Stomach (tissue), 9 donors: ENCODE results near the gene STKLD1. TPM values are rescaled to one million over a fixed set of nuclear protein-coding genes. Genes with fewer than 3 reads are reported as not detected.

Experiments used
- DNase-seq, 2 donors: peaks; one replicate each; pipeline versions ENCODE4 v3.0.0 to v3.0.0-alpha.2; 2013 to 2019
- H3K27ac ChIP-seq, 5 donors: fragments of 200-600 bp in 4 of 5; sonication (generic) in 4 of 5; one replicate each; pipeline ENCODE4 v1.5.1; 2013 to 2019; ENCODE audit warnings: mild to moderate bottlenecking in 1 of 5, moderate library complexity in 1 of 5
- H3K27me3 ChIP-seq, 3 donors: fragments of 200-600 bp; sonication (generic); one replicate each; pipeline ENCODE4 v1.5.1; 2017 to 2019; ENCODE audit warnings: mixed run types in 1 of 3
- H3K36me3 ChIP-seq, 4 donors: fragments of 200-600 bp; sonication (generic); 1 replicate in 3 of 4; 2 replicates in 1 of 4; pipeline ENCODE4 v1.5.1; 2016 to 2019
- H3K4me1 ChIP-seq, 4 donors: fragments of 200-600 bp; sonication (generic); one replicate each; pipeline ENCODE4 v1.5.1; 2016 to 2019
- H3K4me3 ChIP-seq, 4 donors: fragments of 200-600 bp; sonication (generic) in 3 of 4; one replicate each; pipeline ENCODE4 v1.5.1; 2016 to 2019; ENCODE audit warnings: mild to moderate bottlenecking in 1 of 4
- H3K9me3 ChIP-seq, 4 donors: fragments of 200-600 bp; sonication (generic); one replicate each; pipeline ENCODE4 v1.5.1; 2016 to 2019
- CTCF ChIP-seq, 7 experiments: fragments of 450-650 bp in 4 of 7; fragments of 200-600 bp in 3 of 7; sonication (generic) in 3 of 7; IDR thresholded peaks; one replicate each; pipeline ENCODE4 v1.5.1; 2016 to 2019; ENCODE audit warnings: antibody characterized with exemption in 7 of 7, control low read depth in 2 of 7, mild to moderate bottlenecking in 1 of 7
- EP300 ChIP-seq: sonication (generic); formaldehyde crosslinking; IDR thresholded peaks from one replicate; pipeline ENCODE4 v1.6.1; 2017; ENCODE audit warnings: antibody characterized with exemption
- POLR2A ChIP-seq, 4 donors: fragments of 450-650 bp; IDR thresholded peaks; one replicate each; pipeline ENCODE4 v1.6.1; 2016; ENCODE audit warnings: antibody characterized with exemption in 4 of 4, control low read depth in 2 of 4, mild to moderate bottlenecking in 1 of 4, moderate library complexity in 1 of 4
- POLR2AphosphoS5 ChIP-seq, 3 donors: sonication (generic); formaldehyde crosslinking; IDR thresholded peaks; one replicate each; pipeline ENCODE4 v1.6.1; 2016; ENCODE audit warnings: antibody characterized with exemption in 3 of 3
- WGBS, 5 donors: extraction: QIAGEN DNeasy Blood & Tissue Kit in 3 of 5; methylation state at CpG; one replicate each; pipeline versions ENCODE4 v1.1.5 to v1.1.7; 2013 to 2018; 5-methylcytosine and 5-hydroxymethylcytosine counted together
- intact Hi-C: fragments of 100-400 bp; cut with DNase I; formaldehyde crosslinking; loops from one replicate; pipeline ENCODE4 v1.15.1; 2023; ENCODE audit warnings: low total_unique reads
- polyA plus RNA-seq, 3 donors: library from polyadenylated mRNA; stranded (reverse); fragments of 200-250 nt; gene quantifications; one replicate each; pipeline ENCODE4 v1.2.3, GENCODE V29; 2013
- total RNA-seq, 5 donors: library from RNA; depleted of rRNA; stranded (reverse); fragments of >200 nt; gene quantifications; one replicate each; pipeline versions ENCODE4 v1.1.0 to v1.2.3, GENCODE V29; 2014 to 2016
- donor health status: healthy with polysubstance abuse.
- donor health status: Bipolar disorder and iron deficiency.
- donor health status: healthy.

The STKLD1 gene
- total and polyA plus RNA-seq, 8 donors = 1.3 to 2.6 (median 1.9) TPM; not detected in 5

- peaks cover 0 to 13% (median 0%) of the 10 kb centered on the region in 3 donors for H3K27me3 ChIP-seq
- no peaks in the 10 kb centered on the region for H3K9me3 ChIP-seq
- TF ChIP-seq POLR2AphosphoS5 (IDR thresholded peaks at IDR 0.05) (no peak), EP300 (no peak), POLR2A (IDR thresholded peaks at IDR 0.05) (no peak), CTCF (IDR thresholded peaks at IDR 0.05) (no peak)
- no peak for DNase-seq
- H3K4me1 ChIP-seq = peaks cover 38 to 86% (median 75%) of the 10 kb centered on the region in 4 donors
- 46 to 53% (median 53%) methylated on average over 23 of the region's 23 CpGs for WGBS, 5 donors
- intact Hi-C loops = no loop called here
- peak within 1 kb of the TSS; percentile 47 to 75 (median 69) for H3K27ac ChIP-seq
- H3K4me3 ChIP-seq = no peak within 1 kb of the TSS
- H3K36me3 ChIP-seq = no peaks in the 10 kb centered on the region
Measured at GRCh38 chr9:133421615-133422542, 45.7 kb downstream of the STKLD1 start, which contains the start of gene ADAMTS13. ADAMTS13 (plus strand) TSS chr9:133422367; CDS start chr9:133422444, 77 bp downstream.

GRCh38 chr9:133423216-133423615, 47.0 kb downstream of the STKLD1 start:
- H3K9me3 ChIP-seq = no peaks in the 10 kb centered on the region
- no peaks in the 10 kb centered on the region for H3K36me3 ChIP-seq
- peaks cover 0 to 25% (median 5%) of the 10 kb centered on the region in 3 donors for H3K27me3 ChIP-seq
- H3K4me3 ChIP-seq = no peak overlapping the region
- H3K27ac ChIP-seq = peak overlapping the region; percentile 47 to 75 (median 69)
- WGBS, 5 donors = 14 to 42% (median 18%) methylated on average over 3 of the region's 3 CpGs
- intact Hi-C loops = no loop called here
- TF ChIP-seq POLR2AphosphoS5 (IDR thresholded peaks at IDR 0.05) = peak in 2 of 3 donors; percentile 12 to 74
- no peak for TF ChIP-seq CTCF (IDR thresholded peaks at IDR 0.05)
- peak; percentile 48 to 91 for DNase-seq
- H3K4me1 ChIP-seq = peaks cover 36 to 81% (median 72%) of the 10 kb centered on the region in 4 donors

GRCh38 chr9:133424187-133424586, 48.0 kb downstream of the STKLD1 start:
- no peak for DNase-seq
- peaks cover 0 to 35% (median 11%) of the 10 kb centered on the region in 3 donors for H3K27me3 ChIP-seq
- peak overlapping the region in 1 of 5 donors; percentile 61 for H3K27ac ChIP-seq
- intact Hi-C loops = no loop called here
- 90 to 96% (median 94%) methylated on average over 3 to 12 of the region's 12 CpGs for WGBS, 5 donors
- no peaks in the 10 kb centered on the region for H3K9me3 ChIP-seq
- no peak overlapping the region for H3K4me3 ChIP-seq
- peaks cover 37 to 82% (median 72%) of the 10 kb centered on the region in 4 donors for H3K4me1 ChIP-seq
- H3K36me3 ChIP-seq = no peaks in the 10 kb centered on the region
- TF ChIP-seq POLR2AphosphoS5 (IDR thresholded peaks at IDR 0.05) (no peak), EP300 (no peak), CTCF (IDR thresholded peaks at IDR 0.05) (no peak), POLR2A (IDR thresholded peaks at IDR 0.05) (no peak)

GRCh38 chr9:133425049-133425632, 49.0 kb downstream of the STKLD1 start:
- Histone ChIP-seq H3K27ac (no peak overlapping the region), H3K4me1 (peaks cover 42 to 78% (median 69%) of the 10 kb centered on the region in 4 donors), H3K4me3 (no peak overlapping the region), H3K27me3 (peaks cover 0 to 44% (median 11%) of the 10 kb centered on the region in 3 donors), H3K9me3 (no peaks in the 10 kb centered on the region), H3K36me3 (no peaks in the 10 kb centered on the region)
- TF ChIP-seq POLR2AphosphoS5 (IDR thresholded peaks at IDR 0.05) (no peak), POLR2A (IDR thresholded peaks at IDR 0.05) (no peak), EP300 (no peak), CTCF (IDR thresholded peaks at IDR 0.05) (no peak)
- intact Hi-C loops = no loop called here
- no peak for DNase-seq
- 89 to 93% (median 92%) methylated on average over 17 to 22 of the region's 22 CpGs for WGBS, 5 donors
